GM19438 (cell line): ENCODE results near the gene ZNF205.
"Not testable (repeated sequence)": the region's sequence is repeated elsewhere in the genome, so short reads cannot be mapped to it uniquely, and the experiment has no call there.

Experiments
- ATAC-seq: cut with Tn5 transposase; IDR thresholded peaks from one replicate; pipeline ENCODE4 v1.9.1; 2021; ENCODE audit warnings: low read depth; ENCODE audit not compliant: unreplicated experiment

Gene ZNF205

DNA sequence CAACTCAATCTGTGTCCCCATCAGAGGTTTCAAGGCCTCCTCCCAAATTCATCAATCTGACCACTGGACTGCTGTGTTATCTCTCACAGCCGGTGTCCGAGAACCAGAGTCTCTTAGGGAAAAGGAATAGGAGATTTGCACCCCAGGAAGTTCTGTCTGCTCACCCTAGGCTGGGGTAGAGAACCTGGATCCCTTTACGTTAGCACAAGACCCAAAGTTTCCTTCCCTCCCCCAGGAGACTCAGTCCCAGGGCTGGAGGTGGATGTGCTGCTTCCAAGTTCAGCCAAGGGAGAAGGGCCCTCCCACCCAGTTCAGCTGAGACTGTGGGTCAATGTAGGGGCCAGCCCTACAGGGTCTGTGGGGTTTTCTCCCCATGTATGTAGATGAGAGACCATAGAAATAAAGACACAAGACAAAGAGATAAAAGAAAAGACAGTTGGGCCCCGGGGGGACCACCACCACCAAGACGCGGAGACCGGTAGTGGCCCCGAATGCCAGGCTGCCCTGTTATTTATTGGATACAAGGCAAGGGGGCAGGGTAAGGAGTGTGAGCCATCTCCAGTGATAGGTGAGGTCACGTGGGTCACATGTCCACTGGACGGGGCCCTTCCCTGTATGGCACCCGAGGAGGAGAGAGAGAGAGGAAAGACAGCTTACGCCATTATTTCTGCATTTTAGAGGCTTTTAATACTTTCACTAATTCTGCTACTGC lies 52.9 kb downstream of the ZNF205 start:
- no peak for ATAC-seq

DNA sequence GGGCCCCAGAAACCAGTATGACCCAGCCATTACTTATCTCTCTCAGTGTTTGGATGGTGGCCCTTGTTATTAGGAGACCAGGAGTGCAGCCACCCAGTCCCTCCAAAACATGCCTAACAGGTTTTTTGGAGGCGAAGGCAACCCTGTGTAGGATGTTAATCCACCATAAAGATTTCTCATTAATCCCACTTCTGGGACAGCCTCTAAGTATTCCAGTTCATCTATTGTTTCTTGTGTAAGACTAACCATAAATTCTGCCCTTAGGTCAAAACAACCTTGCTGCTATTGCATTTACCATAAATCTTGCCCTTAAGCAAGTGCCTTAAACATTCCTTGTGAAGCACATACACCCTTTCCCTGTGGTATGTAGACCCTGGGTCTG lies 54.1 kb downstream of the ZNF205 start:
- ATAC-seq = no peak

DNA sequence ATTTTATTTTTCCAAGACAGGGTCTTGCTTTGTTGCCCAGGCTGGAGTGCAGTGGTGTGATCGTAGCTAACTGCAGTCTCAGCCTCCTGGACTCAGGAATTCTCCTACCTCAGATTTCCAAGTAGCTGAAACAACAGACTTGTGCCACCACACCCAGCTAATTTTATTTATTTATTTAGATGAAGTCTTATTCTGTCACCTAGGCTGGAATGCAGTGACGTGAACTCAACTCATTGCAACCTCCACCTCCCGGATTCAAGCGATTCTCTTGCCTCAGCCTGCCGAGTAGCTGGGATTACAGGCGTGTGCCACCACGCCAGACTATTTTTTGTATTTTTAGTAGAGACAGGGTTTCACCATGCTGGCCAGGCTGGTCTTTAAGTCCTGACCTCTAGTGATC lies 56.3 kb downstream of the ZNF205 start:
- ATAC-seq = not testable (repeated sequence)
